HG03521 (cell line): Measurements from ENCODE around the gene FXYD5.
"Not testable (repeated sequence)": the region's sequence is repeated elsewhere in the genome, so short reads cannot be mapped to it uniquely, and the experiment has no call there.

Source experiments
- ATAC-seq: cut with Tn5 transposase; IDR thresholded peaks from one replicate; pipeline ENCODE4 v1.9.1; 2021; ENCODE audit warnings: mild to moderate bottlenecking, moderate library complexity; ENCODE audit not compliant: unreplicated experiment

The FXYD5 gene

DNA sequence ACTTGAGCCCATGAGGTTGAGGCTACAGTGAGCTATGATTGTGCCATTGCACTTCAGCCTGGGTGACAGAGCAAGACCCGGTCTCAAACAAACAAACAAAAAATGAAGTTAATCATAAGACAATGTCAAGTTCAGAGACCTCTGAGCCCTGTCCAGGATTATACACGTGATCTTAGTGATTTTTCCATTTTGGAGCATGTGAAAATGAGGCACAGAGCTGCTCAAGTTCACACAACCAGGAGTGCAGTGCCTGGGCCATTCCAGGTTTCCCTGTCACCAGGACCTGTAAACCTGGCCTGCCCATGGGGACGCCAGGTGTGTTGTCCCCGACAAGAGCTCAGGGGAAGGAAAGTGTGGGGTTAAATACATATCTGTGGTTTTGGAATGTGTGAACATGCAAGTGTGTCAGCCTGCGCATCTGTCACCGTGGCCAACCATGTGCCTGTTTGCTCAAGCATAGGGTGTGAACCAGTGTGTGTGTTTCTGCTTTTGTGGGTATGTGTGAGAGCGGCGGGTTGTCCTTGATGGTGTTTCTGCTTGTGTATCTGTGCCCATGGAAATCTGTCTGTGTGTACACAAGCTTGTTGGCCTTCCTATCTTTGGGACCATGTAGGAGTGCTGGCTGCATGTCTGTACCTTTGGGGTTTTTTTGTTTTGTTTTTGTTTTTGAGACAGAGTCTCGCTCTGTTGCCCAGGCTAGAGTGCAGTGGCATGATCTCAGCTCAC is 17.4 kb upstream of the FXYD5 start:
- ATAC-seq, result no peak

DNA sequence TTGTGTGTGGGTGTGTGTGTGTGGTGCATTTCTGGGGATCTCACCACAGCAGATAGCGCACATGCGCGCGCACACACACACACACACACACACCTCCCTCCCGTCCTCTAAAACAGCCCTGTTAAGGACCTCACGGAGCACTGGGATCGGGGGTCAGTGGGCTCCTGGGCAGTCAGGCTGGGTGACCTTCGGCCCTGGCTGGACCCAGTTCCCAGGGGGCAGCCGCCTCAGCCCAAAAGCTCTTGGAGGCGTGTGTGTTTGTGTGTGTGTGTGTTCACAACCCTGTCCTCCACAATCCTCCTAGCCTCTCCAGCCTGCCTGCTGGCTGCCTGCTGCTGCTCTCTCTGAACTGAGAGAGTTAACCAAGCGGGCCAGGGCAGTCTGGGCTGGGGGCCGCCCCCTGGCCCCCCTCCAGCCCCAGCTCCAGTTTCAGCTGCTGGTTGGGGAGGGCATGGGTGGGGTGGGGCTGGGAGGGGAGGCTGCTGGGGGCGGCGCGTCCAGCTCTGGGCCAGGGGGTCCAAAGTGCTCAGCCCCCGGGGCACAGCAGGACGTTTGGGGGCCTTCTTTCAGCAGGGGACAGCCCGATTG is 16.1 kb upstream of the FXYD5 start, which contains the start of gene FXYD1:
TSS of gene FXYD1 (plus strand) at position 520 of the 588 bp plus-strand sequence. CDS start 1,256 bp downstream, outside the sequence.
- no peak for ATAC-seq

DNA sequence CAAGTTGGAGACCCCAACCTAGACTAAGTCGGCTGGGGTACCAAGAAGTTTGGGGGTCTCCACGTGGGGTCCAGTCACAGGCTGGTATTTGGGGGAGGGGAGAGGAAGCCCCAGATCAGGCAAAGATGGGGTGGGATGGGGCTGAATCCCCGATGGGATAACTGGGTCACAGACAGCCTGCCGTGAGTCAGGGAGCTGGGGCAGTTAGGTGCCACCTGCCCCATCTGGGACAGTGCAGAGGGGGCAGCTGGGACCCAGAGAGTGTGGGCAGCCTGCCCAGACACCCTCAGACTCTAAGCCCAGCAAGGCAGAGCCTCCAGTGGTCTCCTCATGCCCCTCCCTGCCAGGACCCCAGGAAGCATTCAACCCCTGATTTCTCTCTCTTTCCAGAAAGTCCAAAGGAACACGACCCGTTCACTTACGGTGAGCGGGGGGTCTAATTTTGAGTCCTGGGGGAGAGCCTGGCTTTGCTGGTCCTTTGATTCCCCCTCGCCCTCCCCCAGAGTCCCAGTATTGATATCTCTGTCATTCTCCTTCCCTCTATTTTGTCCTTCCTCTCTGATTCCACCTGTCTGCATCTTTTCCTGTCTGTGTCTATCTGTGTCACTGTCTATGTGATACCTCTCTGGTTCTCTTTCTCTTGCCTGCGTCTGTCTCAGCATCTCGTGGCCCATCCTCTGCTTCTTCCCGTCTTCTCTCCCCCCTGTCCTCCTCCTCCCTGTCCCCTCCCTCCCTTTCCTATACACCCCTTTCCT is 14.2 kb upstream of the FXYD5 start:
- ATAC-seq, result no peak

DNA sequence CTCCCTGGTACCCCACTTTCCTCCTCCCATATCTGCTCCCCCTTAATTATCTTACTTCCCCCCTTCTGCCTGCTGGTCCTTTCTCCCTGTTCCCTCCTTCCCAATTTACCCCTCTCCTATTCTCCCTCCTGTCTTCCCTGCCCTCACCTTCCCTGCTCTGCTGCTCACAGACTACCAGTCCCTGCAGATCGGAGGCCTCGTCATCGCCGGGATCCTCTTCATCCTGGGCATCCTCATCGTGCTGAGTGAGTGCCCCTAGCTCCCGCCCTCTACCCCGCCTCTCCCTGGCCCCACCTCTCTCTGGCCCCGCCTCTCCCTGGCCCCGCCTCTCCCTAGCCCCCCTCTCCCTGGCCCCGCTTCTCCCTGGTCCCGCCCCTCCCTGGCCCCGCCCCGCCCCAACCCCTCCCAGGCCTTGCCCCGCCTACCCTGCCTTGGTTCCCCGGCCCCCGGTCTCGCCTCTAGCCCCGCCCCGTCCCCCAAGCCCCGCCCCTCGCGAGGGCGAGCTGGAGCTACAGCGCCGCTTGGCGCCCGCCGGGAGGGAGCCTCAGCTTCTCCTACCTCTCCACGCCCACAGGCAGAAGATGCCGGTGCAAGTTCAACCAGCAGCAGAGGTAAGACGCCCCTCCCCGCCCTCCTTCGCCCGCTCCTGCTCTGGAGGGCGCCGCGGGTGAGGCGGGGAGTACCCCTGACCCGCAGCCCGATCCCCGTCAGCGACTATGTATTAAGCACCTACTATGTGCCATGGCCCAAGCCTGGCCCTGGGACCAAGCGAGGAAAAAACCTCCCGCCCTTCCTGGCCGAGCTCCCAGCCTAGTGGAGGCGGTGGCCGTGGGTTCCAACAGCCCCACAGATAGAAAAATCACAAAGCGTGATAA is 13.3 kb upstream of the FXYD5 start:
- ATAC-seq, result peak; percentile 53

DNA sequence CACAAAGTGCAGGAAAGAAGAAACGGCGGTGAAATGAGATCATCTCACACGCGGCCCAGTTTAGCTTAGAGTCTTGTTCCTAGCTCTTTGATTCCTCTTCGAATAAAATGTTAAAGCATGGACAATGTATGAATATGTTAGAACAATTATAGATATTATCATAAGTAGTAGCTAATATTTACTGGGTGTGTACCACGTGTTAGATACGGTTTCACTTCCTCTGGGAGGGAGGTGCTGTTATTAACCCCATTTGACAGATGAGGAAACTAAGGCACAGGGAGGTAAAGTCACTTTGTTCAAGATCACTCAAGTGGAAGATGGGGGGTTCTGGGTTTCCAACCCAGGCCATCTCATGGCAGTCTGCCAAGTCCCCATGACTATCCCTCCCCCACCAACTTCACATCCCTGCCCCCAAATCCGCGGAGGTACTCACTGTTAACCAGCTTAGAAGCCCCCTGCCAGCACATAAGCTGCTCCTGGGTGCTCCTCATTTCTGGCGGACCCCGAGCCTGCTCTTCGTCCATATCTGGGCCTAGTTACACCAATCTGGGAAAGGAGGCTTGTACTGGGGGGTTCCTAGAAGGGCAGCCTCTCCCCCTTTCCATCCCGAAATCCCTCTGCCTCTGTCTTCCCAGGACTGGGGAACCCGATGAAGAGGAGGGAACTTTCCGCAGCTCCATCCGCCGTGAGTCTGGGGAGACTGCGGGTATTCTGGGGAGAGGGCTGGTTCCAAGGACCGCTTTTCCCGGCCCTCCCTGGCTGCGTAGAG is 12.5 kb upstream of the FXYD5 start:
- ATAC-seq, result no peak

DNA sequence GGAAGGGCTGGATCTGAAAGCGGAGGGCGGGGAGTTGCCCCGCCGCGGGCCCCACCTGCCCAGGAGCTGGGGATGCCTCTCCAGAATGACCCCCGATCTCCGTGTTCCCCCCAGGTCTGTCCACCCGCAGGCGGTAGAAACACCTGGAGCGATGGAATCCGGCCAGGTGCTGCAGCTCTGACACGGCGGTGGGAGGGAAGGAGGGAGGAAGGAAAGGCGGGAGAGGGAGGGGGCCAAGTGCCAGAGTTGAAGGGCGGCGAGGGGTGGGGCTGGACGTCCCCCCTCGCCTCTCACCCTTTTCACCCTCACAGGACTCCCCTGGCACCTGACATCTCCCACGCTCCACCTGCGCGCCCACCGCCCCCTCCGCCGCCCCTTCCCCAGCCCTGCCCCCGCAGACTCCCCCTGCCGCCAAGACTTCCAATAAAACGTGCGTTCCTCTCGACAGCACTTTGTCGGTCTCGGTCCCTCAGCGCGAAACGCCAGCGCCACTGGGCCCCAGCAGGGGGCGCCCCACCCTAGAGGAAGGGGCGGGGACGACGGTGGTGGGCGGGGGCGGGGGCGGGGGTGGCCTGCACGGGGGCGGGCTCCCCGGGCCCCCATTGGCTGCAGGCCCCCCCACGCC is 11.8 kb upstream of the FXYD5 start:
- no peak for ATAC-seq

DNA sequence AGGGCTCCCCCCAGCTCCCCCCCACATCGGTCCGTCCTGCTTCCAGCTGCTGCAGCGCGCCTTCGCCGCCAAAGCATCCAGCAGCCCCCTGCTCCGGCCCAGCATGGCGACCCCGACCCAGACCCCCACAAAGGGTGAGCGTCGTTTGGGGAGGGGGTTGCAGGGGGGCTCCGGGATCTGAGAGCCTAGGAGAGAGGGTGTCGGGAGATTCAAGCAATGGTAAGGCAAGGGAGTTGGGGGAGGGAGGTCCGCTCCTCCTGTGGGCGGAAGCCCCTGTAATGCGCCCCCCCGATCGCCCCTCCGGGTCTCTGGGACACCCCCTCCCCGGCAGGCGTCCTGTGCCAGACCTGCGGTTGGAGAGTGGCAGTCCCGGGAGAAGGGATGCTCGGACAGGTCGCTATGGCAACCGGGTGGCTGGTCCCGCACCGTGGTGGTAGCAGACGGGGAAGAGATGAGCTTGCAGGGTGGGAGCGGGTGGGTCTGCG is 11.3 kb upstream of the FXYD5 start, which contains the start of gene FXYD7:
TSS of gene FXYD7 (plus strand) at position 25 of the 485 bp plus-strand sequence. CDS start at position 104, 79 bp downstream.
- no peak for ATAC-seq

DNA sequence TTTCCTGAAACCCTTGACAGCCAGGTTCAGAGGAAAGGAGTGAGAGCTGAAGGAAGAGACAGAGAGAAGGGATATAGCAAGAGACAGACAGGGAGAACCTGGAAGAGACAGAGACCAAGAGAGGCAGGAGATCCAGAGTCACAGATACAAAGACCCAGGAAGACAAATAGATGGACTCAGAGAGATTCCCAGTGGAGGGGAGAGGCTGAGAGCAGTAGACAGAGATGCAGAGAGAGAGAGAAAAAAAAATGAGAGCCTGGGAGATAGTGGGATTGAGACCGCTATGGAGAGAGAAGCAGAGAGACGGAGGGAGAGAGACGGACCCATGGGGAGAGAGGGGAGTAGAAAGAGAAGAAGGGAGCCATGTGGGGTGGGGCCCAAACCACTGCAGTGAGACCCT is 10.7 kb upstream of the FXYD5 start:
- ATAC-seq, result no peak

DNA sequence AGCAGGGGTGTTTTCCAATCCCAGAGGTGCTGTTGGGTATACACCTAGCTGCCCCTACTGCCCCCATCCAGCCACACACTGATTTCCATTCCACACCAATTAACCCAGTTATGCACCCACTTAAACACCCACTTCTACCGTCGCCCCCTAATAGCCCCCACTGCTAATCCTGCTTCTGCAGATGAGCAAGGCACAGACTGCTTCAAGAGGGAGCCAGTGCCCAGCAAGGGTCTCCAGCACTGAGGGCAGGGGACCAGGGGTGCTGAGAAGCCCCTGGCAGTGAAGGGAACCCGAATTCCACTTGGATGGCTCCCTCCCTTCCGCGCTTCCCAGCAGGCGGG is 10.3 kb upstream of the FXYD5 start:
- ATAC-seq, result no peak

DNA sequence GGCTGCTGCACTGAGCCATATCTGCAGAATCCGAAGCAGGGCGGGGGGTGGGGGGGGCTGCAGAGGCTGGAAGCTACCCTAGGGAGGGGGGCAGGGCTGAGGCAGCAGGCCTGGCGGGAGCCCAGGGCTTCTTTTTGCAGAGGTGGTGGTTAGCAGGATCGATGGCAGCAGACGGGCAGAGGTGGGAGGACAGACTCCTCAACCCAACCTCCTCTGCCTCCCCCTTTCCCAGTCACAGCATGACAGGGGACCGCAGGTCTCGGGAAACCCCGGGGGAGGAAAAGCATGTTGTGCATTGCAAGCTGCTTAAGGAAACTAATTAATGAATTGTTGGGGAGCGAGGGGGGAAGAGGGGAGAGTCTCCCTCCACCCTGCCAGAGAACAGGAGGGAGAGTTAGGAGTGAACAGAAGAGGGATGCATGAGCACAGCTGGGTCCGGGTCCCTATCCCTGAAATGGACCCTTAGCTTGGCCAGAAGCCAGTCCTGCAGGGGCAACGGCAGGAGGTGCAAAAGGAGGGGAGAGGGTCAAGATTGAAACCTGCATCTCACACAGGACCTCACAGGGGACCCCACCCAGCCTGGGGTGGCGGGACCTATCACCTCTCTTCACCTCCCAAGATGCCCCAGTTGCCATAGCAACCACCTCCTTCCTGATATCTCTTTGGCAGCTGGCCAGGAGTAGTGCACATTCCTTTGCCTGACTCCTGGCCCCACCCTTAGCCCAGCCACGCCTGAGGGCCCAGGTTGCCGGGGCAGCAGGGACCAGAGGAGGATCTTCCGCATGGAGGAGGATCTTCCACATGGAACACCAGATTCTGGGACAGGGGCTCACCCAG is 9.7 kb upstream of the FXYD5 start:
- ATAC-seq, result no peak

DNA sequence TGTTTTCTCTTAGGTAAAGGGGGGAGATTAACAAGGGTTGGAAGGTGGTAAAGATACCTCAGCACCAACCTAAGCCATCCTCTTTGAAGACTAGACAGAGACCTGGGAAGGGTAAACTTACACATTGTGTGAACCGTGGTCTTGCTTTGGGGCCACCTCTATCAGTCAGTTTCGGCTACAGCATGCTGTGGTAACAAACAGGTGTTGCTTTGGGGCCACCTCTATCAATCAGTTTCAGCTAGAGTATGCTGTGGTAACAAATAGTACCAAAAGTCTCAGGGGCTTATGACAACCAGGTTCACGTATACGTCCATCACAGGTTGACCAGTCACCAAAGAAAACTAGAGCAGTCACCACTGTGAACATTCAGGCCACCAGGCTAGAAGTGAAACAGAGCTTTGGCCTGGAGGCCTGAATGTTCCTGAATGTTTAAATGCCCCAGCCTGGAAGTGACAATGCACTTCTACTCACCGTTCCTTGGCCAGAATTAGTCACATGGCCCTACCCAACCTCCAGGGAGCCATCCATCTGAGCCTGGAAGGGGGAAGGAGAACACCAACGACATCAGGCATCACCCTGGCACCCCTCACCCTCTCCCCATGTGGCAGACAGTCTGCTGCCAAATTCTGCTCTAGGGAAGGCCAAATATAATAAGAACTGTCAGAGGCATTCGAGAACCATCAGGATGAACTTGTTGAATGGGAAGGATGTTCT is 7.6 kb upstream of the FXYD5 start:
- no peak for ATAC-seq

DNA sequence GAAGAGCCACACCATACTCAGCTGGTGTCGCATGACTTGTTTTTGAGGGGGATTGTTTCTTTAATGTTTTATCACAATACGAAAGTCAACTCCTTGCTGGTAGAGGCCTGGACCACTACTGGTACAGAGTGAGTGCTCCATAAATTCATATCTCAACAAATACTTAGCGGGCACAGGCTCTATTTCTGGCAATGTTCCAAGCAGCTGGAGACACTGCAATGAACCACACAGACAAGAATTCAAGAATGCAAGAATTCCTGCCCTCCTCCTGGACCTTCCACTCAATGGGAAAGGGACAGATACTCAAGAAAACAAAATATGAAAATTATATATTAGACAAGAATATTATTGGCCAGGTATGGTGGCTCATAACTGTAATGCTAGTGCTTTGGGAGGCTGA is 5.1 kb upstream of the FXYD5 start:
- ATAC-seq, result no peak

DNA sequence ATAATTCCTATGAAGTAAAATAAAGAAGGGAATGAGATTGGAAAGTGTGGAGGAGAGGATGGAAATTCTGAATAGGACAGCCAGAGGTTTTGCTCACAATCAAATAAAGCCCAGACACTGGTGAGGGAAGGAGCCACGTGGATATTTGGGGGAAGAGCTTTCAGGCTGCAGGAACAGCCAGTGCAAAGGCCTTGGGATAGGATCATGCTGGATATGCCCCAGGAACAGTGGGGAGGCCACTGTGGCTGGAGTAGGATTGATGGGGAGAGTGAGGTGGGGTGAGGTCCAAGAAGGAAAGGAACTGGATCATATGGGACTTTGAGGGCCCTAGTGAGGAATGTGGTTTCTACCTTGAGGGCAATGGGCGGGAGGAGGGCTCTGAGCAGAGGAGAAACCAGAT is 4.1 kb upstream of the FXYD5 start:
- ATAC-seq, result no peak

DNA sequence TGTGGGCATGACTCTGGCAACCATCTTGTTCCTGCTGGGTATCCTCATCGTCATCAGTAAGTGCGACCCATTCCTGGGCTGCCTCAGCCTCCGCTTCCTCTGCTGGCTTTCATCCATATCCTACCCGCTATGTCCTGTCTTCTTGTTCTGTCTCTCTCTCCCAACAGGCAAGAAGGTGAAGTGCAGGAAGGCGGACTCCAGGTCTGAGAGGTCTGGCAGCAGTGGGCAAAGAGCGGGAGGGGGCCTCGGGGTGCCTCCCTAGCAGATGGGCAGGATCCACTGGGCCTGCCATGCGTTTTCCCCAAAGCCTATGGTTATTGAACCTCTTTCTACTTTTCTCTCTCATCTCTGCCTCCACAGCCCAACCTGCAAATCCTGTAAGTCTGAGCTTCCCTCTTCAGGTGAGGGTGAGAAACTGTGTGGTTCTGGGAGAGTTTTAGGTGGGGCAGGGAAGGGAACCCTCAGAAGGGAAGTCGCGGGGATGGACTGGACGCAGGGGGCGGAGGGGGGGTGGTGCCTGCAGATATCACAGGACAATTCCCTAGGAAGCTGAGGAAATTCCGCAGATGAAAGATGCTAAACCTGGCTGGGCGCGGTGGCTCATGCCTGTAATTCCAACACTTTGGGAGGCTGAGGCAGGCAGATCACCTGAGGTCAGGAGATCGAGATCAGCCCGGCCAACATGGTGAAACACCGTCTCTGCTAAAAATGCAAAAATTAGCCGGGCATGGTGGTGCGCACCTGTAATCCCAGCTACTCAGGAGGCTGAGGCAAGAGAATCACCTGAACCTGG is 3.1 kb upstream of the FXYD5 start:
- ATAC-seq, result no peak

DNA sequence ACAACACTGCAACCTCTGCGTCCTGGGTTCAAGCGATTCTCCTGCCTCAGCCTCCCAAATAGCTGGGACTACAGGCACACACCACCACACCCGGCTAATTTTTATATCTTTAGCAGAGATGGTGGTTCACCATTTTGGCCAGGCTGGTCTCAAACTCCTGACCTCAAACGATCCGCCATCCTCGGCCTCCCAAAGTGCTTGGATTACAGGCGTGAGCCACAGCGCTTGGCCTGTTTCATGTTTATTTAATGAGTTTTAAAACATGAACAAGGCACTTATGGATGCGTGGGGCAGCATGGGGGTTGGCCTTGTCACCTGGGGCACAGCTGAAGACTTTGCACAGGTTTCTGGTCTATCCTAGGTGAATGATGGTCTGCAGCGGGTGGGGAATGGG is 1.4 kb upstream of the FXYD5 start:
- not testable (repeated sequence) for ATAC-seq

DNA sequence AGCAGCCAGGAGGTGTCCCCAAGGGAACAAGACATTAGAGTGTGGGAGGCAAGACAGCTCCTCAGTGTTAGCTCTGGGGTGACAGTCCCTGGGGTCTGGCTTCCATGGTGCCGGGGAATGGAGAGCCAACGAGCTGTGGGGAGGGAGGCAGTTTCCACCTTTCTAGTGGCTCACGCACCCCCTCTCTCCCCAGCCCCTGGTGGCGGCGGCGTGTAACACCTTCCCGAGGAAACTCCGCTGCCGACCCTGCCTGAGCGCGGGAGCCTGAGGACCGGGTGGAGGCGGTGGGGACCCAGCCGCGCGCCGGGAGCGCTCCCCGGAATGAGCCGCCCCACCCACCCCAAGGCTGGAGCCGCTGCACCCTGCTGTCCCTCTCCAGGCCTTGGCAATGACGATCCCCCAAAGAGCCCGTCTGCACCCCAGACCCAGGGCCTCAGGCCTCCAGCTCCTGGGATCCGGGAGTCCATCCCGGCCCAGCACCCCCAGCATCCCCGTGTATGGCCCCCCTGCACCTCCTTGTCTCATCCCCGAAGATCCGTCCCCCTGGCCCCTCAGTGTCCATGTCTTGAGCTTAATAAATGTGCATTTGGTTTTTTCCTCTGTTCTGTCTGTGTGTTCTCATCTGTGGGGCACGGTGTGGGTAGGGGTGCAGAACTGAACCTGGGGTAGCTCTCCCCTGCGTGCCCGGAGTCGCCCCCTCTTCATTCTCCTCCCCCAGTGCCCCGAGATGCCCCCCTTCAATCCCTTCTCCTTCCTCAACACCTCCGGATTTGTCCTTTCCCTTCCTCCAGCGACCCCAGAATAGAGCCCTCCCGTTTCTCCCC is 622 bp upstream of the FXYD5 start:
- ATAC-seq, result peak; percentile 54
